Measurements from ENCODE around the gene PKD2L1. TPM values are rescaled to one million over a fixed set of nuclear protein-coding genes. Genes with fewer than 3 reads are reported as not detected.
A peak's percentile ranks its signal among the peaks of the same experiment; 100 is the strongest.

Gene PKD2L1
- total and polyA plus RNA-seq, 9 of the 15 experiments (the other 6 are each of a cell fraction or from before 2014, with no cell fraction given), result not detected

DNA sequence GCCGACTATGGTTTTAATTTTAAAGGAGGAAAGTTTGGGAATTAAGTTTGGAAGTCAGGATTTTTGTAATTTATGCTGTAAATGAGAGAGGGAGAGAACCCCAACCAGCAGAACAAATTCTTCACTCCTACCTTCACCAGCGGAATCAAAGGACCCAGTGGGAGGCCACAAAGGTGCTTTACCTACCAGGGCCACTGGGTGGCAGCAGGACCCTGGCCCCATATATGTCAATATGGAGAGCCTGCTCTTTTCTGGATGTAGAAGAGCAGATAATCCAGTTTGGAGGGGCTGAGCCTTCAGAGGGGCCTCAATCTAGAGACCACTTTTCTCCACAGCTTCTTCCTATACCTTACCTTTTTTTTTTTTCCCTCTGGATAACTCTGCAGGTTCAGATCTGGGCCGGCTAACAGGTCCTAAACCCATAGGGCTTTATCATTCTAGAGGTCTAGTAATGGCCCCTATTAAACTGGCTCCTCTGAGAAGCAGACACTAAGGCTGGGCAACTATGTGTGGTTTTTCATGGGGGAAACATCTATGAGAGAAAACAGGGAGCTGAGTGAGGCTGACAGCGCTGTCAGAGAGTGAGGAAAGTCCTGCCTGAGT, 8.5 kb upstream of the PKD2L1 start (continued):
- no peak for TF ChIP-seq HNRNPUL1 (IDR thresholded peaks at IDR 0.05; ENCODE audit: low read length)
- TF ChIP-seq MAZ (CRISPR knock-in tag; conservative IDR thresholded peaks at IDR 0.05 in 1 of 2, IDR thresholded peaks at IDR 0.05 in 1 of 2), result 0 out of 4 replicates have a peak, but pooled peaks of 1 of the 2 experiments have one; percentile 23

DNA sequence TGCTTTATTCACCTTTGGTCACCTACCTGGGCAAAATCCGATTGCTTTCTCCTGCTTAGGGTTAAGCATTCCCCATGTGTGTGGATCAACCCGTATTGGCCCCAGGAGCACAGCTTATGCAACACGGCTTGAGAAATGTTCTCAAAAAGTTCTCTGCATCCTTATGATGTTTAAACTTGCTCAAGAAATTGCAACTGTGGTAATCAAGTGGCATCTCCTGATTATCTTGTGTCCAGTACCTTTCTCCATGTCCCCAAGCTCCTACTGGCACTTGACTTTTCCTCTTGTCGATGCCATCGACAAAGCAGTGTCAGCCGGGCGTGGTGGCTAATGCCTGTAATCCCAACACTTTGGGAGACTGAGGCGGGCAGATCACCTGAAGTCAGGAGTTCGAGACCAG, 4.7 kb upstream of the PKD2L1 start:
- no peak overlapping the region for H2AFZ ChIP-seq (ENCODE audit: low read depth, low read length)
- 0% methylated on average over 6 of the region's 9 CpGs for WGBS (ENCODE audit: insufficient coverage, low coverage, missing lambda C conversion rate)
- FAIRE-seq, result no peak

More for the DNA sequence above, 4.7 kb upstream of the PKD2L1 start:
- Histone ChIP-seq H3K9me3 (replicated peaks; ENCODE audit: control insufficient read depth, insufficient read depth, low read depth, low read length) (no peaks in the 10 kb centered on the region), H4K20me1 (replicated peaks; ENCODE audit: control insufficient read depth, insufficient read depth, low read length) (no peaks in the 10 kb centered on the region), H3K4me1 (replicated peaks in 1 of 2; ENCODE audit: control insufficient read depth in 2 of 2, insufficient read depth in 2 of 2, low read length in 2 of 2) (peaks cover 0 to 8% of the 10 kb centered on the region in 2 experiments; a peak in 3 of 5 replicates), H3K79me2 (ENCODE audit: control insufficient read depth, insufficient read depth, low read length) (no peaks in the 10 kb centered on the region), H3K4me2 (ENCODE audit: insufficient read depth, low read length) (no peak overlapping the region), H3K9ac (ENCODE audit: insufficient read depth in 1 of 2, low read depth in 2 of 2, low read length in 2 of 2) (no peak overlapping the region), H3K4me3 (no peak overlapping the region), H3K36me3 (ENCODE audit: control insufficient read depth, insufficient read depth, low read length) (no peaks in the 10 kb centered on the region), H3K9me1 (ENCODE audit: control insufficient read depth, insufficient read depth, low read length) (no peaks in the 10 kb centered on the region), H3K27me3 (ENCODE audit: control insufficient read depth in 2 of 2, insufficient read depth in 2 of 2, low read length in 2 of 2) (peaks cover 5 to 17% of the 10 kb centered on the region in 2 experiments), H3K27ac (ENCODE audit: extremely low read depth, low read depth, low read length) (no peak overlapping the region)
- in situ Hi-C loops (cut with MboI), result loop anchor here (25.0 kb wide), 1 partner anchor 553 kb away; no protein-coding TSS in a partner anchor
- DNase-seq (ENCODE audit: extremely low read depth in 1 of 4, low spot score in 3 of 4) (no peak), ATAC-seq (no peak)
- CTCF ChIA-PET (ENCODE audit: low intra/inter-chr PET ratio), result interaction anchor here (6.2 kb wide), 1 partner anchor 99 kb away, joined by 89 read pairs; no protein-coding TSS in a partner anchor
- TF ChIP-seq, protein P1, sequence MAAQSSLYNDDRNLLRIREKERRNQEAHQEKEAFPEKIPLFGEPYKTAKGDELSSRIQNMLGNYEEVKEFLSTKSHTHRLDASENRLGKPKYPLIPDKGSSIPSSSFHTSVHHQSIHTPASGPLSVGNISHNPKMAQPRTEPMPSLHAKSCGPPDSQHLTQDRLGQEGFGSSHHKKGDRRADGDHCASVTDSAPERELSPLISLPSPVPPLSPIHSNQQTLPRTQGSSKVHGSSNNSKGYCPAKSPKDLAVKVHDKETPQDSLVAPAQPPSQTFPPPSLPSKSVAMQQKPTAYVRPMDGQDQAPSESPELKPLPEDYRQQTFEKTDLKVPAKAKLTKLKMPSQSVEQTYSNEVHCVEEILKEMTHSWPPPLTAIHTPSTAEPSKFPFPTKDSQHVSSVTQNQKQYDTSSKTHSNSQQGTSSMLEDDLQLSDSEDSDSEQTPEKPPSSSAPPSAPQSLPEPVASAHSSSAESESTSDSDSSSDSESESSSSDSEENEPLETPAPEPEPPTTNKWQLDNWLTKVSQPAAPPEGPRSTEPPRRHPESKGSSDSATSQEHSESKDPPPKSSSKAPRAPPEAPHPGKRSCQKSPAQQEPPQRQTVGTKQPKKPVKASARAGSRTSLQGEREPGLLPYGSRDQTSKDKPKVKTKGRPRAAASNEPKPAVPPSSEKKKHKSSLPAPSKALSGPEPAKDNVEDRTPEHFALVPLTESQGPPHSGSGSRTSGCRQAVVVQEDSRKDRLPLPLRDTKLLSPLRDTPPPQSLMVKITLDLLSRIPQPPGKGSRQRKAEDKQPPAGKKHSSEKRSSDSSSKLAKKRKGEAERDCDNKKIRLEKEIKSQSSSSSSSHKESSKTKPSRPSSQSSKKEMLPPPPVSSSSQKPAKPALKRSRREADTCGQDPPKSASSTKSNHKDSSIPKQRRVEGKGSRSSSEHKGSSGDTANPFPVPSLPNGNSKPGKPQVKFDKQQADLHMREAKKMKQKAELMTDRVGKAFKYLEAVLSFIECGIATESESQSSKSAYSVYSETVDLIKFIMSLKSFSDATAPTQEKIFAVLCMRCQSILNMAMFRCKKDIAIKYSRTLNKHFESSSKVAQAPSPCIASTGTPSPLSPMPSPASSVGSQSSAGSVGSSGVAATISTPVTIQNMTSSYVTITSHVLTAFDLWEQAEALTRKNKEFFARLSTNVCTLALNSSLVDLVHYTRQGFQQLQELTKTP (IDR thresholded peaks at IDR 0.05; ENCODE audit: low read depth in 1 of 2, partially characterized antibody in 2 of 2), result no peak
- TF ChIP-seq, protein P2, sequence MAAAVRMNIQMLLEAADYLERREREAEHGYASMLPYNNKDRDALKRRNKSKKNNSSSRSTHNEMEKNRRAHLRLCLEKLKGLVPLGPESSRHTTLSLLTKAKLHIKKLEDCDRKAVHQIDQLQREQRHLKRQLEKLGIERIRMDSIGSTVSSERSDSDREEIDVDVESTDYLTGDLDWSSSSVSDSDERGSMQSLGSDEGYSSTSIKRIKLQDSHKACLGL (CRISPR knock-in tag; IDR thresholded peaks at IDR 0.05; ENCODE audit: borderline replicate concordance, poor library complexity, severe bottlenecking), result no peak
- TF ChIP-seq, protein P3, sequence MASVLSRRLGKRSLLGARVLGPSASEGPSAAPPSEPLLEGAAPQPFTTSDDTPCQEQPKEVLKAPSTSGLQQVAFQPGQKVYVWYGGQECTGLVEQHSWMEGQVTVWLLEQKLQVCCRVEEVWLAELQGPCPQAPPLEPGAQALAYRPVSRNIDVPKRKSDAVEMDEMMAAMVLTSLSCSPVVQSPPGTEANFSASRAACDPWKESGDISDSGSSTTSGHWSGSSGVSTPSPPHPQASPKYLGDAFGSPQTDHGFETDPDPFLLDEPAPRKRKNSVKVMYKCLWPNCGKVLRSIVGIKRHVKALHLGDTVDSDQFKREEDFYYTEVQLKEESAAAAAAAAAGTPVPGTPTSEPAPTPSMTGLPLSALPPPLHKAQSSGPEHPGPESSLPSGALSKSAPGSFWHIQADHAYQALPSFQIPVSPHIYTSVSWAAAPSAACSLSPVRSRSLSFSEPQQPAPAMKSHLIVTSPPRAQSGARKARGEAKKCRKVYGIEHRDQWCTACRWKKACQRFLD (CRISPR knock-in tag; IDR thresholded peaks at IDR 0.05), result no peak
- no peak for TF ChIP-seq ZNF12 (CRISPR knock-in tag; IDR thresholded peaks at IDR 0.05)
- intact Hi-C loops (cut with micrococcal nuclease), result no loop called here
- BruUV-seq (replicated peaks), result no TSS peak
- POLR2A ChIA-PET, result interaction anchor here (0.6 to 0.8 kb wide), 2 partner anchors 9 to 147 kb away, joined by 3 to 10 read pairs; no protein-coding TSS in a partner anchor
